HepG2 (cell line): ENCODE measurements around the gene LRIT1.

Experiments
- BCL3 ChIP-seq: sonication (generic); formaldehyde crosslinking; IDR thresholded peaks from 2 replicates; pipeline ENCODE4 v1.5.1; 2020; ENCODE audit warnings: mild to moderate bottlenecking, missing genetic modification reagents, moderate library complexity
- NR0B2 ChIP-seq: sonication (generic); formaldehyde crosslinking; IDR thresholded peaks from 2 replicates; pipeline ENCODE4 v1.4.0; 2020; ENCODE audit warnings: mild to moderate bottlenecking, missing genetic modification reagents
- ZNF33B ChIP-seq: sonication (generic); formaldehyde crosslinking; IDR thresholded peaks from 2 replicates; pipeline ENCODE4 v1.5.1; 2020; ENCODE audit warnings: mild to moderate bottlenecking, missing genetic modification reagents
- ZNF362 ChIP-seq: sonication (generic); formaldehyde crosslinking; IDR thresholded peaks from 2 replicates; pipeline ENCODE4 v1.4.0; 2020; ENCODE audit warnings: missing genetic modification reagents, mild to moderate bottlenecking, borderline replicate concordance
- ZNF75D ChIP-seq: sonication (generic); formaldehyde crosslinking; IDR thresholded peaks from 2 replicates; pipeline ENCODE4 v1.8.1; 2023; ENCODE audit warnings: missing genetic modification reagents, mild to moderate bottlenecking, borderline replicate concordance
- TF ChIP-seq, protein P1 (sequence below): fragments of 450-650 bp; IDR thresholded peaks from 2 replicates; pipeline ENCODE4 v1.6.1; 2016

- no peak for TF ChIP-seq ZNF362 (CRISPR knock-in tag)
- TF ChIP-seq, protein P1, sequence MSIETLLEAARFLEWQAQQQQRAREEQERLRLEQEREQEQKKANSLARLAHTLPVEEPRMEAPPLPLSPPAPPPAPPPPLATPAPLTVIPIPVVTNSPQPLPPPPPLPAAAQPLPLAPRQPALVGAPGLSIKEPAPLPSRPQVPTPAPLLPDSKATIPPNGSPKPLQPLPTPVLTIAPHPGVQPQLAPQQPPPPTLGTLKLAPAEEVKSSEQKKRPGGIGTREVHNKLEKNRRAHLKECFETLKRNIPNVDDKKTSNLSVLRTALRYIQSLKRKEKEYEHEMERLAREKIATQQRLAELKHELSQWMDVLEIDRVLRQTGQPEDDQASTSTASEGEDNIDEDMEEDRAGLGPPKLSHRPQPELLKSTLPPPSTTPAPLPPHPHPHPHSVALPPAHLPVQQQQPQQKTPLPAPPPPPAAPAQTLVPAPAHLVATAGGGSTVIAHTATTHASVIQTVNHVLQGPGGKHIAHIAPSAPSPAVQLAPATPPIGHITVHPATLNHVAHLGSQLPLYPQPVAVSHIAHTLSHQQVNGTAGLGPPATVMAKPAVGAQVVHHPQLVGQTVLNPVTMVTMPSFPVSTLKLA = no peak
- no peak for TF ChIP-seq ZNF33B (CRISPR knock-in tag)
- no peak for TF ChIP-seq BCL3 (CRISPR knock-in tag)
- no peak for TF ChIP-seq ZNF75D
- no peak for TF ChIP-seq NR0B2 (CRISPR knock-in tag)
Observed at GRCh38 chr10:84195044-84195830, 46.1 kb downstream of the LRIT1 start.
